RWPE1 (cell line): ENCODE data around the gene HPCA.

Source experiments
- CTCF ChIA-PET: fragments of 350-600 bp; sonication (Branson Sonifier 250); formaldehyde crosslinking; extraction: SDS; loops from one replicate; lab custom pipeline; 2021; lab: Yijun Ruan, JAX
- POLR2A ChIA-PET: fragments of 400-600 bp; formaldehyde crosslinking; extraction: SDS; loops from one replicate; lab custom pipeline; 2020; ENCODE audit warnings: antibody characterized with exemption; ENCODE audit not compliant: low non-redundant PET; lab: Yijun Ruan, JAX
- DNase-seq: peaks from one replicate; pipeline ENCODE4 v3.0.0; 2012; ENCODE audit warnings: low spot score
- H3K27ac ChIP-seq: fragments of 450-650 bp; 2 replicates; pipeline ENCODE4 v1.5.1; 2017
- TF ChIP-seq, protein P1 (sequence below): fragments of 450-650 bp; conservative IDR thresholded peaks from 2 replicates; pipeline ENCODE4 v1.5.1; 2017; ENCODE audit warnings: low read depth, mild to moderate bottlenecking

Gene HPCA

GRCh38 chr1:32925403-32926162 is 39.3 kb downstream of the HPCA start:
- TF ChIP-seq, protein P1, sequence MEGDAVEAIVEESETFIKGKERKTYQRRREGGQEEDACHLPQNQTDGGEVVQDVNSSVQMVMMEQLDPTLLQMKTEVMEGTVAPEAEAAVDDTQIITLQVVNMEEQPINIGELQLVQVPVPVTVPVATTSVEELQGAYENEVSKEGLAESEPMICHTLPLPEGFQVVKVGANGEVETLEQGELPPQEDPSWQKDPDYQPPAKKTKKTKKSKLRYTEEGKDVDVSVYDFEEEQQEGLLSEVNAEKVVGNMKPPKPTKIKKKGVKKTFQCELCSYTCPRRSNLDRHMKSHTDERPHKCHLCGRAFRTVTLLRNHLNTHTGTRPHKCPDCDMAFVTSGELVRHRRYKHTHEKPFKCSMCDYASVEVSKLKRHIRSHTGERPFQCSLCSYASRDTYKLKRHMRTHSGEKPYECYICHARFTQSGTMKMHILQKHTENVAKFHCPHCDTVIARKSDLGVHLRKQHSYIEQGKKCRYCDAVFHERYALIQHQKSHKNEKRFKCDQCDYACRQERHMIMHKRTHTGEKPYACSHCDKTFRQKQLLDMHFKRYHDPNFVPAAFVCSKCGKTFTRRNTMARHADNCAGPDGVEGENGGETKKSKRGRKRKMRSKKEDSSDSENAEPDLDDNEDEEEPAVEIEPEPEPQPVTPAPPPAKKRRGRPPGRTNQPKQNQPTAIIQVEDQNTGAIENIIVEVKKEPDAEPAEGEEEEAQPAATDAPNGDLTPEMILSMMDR: no peak
- POLR2A ChIA-PET: no interaction called here
- CTCF ChIA-PET: no interaction called here

GRCh38 chr1:32926562-32926961 is 40.3 kb downstream of the HPCA start:
- POLR2A ChIA-PET: no interaction called here
- CTCF ChIA-PET: interaction anchor here (0.6 kb wide), 1 partner anchor 129 kb away, joined by 3 read pairs; no protein-coding TSS in a partner anchor

More at GRCh38 chr1:32925403-32926162, 39.3 kb downstream of the HPCA start:
- no peak overlapping the region for H3K27ac ChIP-seq
- DNase-seq: no peak

GRCh38 chr1:32927441-32927840 is 41.1 kb downstream of the HPCA start:
- no peak overlapping the region for H3K27ac ChIP-seq
- TF ChIP-seq, protein P1: no peak
- no peak for DNase-seq
- ChIA-PET CTCF (no interaction called here), POLR2A (no interaction called here)

More at GRCh38 chr1:32926562-32926961, 40.3 kb downstream of the HPCA start:
- H3K27ac ChIP-seq: no peak overlapping the region
- TF ChIP-seq, protein P1: no peak
- no peak for DNase-seq

DNA sequence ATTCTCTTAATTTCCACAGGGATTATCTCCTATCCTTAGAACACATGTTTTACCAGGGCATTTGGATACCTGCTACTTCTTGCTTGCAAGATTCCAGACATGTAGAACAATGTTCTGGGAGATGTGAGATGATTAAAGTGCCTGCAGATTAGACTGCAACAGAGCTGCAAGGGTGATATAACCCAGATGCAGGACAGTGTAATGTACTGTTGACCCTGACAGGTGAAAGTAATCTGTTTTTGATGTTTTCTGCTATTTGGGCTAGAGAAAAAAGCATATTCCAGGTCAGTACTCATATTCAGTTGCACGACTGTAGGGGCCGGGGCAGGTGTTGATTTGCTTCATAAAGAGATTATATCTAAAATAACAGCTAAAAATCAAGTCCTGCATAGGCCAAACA is 42.0 kb downstream of the HPCA start:
- TF ChIP-seq, protein P1: no peak
- ChIA-PET POLR2A (no interaction called here), CTCF (no interaction called here)
- H3K27ac ChIP-seq: no peak overlapping the region
- DNase-seq: no peak

DNA sequence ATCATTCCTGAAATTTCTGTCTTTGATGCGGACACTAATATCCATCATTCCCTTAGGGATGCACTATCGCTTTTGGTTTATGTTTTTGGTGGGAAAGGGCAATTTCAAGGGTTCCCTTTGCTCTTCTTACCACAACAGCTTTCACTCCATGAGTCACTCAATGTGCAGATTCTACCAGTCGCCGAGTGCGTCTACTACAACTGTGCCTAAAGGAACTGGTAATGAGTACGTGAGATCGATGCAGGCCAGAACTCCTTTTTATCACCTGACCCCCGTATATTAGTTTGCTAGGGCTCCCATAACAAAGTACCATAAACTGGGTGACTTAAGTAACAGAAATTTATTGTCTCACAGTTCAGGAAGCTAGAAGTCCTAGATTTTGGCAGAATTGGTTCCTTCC is 42.4 kb downstream of the HPCA start:
- H3K27ac ChIP-seq: no peak overlapping the region
- no peak for DNase-seq
- CTCF ChIA-PET: no interaction called here
- TF ChIP-seq, protein P1: no peak
- POLR2A ChIA-PET: no interaction called here

- TF ChIP-seq, protein P1: no peak
- no peak overlapping the region for H3K27ac ChIP-seq
- ChIA-PET CTCF (no interaction called here), POLR2A (no interaction called here)
- no peak for DNase-seq
These were observed 43.1 kb downstream of the HPCA start for GRCh38 chr1:32929366-32929765.
